HL-60 (cell line): ENCODE results near the gene FGF1.

Experiments used
- POLR2AphosphoS5 ChIP-seq: IDR thresholded peaks from 2 replicates; pipeline ENCODE4 v1.6.1; 2012; ENCODE audit warnings: low read depth
- SPI1 ChIP-seq: IDR thresholded peaks from 2 replicates; pipeline ENCODE4 v1.6.1; 2012; ENCODE audit warnings: low read depth, mild to moderate bottlenecking, borderline replicate concordance
- TF ChIP-seq, protein P1 (sequence below): IDR thresholded peaks from one replicate; pipeline ENCODE4 v1.5.1; 2011; ENCODE audit warnings: low read length, control low read depth, inconsistent platforms; ENCODE audit not compliant: insufficient read depth
- TF ChIP-seq, protein P2 (sequence below): IDR thresholded peaks from 2 replicates; pipeline ENCODE4 v1.6.1; 2012; ENCODE audit warnings: low read depth; ENCODE audit not compliant: insufficient replicate concordance

GRCh38 chr5:142597025-142597424 is 88.9 kb downstream of the FGF1 start:
- TF ChIP-seq, protein P1, sequence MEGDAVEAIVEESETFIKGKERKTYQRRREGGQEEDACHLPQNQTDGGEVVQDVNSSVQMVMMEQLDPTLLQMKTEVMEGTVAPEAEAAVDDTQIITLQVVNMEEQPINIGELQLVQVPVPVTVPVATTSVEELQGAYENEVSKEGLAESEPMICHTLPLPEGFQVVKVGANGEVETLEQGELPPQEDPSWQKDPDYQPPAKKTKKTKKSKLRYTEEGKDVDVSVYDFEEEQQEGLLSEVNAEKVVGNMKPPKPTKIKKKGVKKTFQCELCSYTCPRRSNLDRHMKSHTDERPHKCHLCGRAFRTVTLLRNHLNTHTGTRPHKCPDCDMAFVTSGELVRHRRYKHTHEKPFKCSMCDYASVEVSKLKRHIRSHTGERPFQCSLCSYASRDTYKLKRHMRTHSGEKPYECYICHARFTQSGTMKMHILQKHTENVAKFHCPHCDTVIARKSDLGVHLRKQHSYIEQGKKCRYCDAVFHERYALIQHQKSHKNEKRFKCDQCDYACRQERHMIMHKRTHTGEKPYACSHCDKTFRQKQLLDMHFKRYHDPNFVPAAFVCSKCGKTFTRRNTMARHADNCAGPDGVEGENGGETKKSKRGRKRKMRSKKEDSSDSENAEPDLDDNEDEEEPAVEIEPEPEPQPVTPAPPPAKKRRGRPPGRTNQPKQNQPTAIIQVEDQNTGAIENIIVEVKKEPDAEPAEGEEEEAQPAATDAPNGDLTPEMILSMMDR = no peak
- TF ChIP-seq POLR2AphosphoS5 (no peak), SPI1 (no peak)
- TF ChIP-seq, protein P2, sequence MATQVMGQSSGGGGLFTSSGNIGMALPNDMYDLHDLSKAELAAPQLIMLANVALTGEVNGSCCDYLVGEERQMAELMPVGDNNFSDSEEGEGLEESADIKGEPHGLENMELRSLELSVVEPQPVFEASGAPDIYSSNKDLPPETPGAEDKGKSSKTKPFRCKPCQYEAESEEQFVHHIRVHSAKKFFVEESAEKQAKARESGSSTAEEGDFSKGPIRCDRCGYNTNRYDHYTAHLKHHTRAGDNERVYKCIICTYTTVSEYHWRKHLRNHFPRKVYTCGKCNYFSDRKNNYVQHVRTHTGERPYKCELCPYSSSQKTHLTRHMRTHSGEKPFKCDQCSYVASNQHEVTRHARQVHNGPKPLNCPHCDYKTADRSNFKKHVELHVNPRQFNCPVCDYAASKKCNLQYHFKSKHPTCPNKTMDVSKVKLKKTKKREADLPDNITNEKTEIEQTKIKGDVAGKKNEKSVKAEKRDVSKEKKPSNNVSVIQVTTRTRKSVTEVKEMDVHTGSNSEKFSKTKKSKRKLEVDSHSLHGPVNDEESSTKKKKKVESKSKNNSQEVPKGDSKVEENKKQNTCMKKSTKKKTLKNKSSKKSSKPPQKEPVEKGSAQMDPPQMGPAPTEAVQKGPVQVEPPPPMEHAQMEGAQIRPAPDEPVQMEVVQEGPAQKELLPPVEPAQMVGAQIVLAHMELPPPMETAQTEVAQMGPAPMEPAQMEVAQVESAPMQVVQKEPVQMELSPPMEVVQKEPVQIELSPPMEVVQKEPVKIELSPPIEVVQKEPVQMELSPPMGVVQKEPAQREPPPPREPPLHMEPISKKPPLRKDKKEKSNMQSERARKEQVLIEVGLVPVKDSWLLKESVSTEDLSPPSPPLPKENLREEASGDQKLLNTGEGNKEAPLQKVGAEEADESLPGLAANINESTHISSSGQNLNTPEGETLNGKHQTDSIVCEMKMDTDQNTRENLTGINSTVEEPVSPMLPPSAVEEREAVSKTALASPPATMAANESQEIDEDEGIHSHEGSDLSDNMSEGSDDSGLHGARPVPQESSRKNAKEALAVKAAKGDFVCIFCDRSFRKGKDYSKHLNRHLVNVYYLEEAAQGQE = no peak
